NB4 (cell line): ENCODE measurements around the gene PTPN3.

Source experiments
- DNase-seq: peaks from one replicate; pipeline ENCODE4 v3.0.0; 2010; ENCODE audit warnings: low read depth
- H3K4me3 ChIP-seq: one replicate; pipeline ENCODE4 v1.5.1; 2011; ENCODE audit warnings: mild to moderate bottlenecking, low read depth, low read length, moderate library complexity
- CTCF ChIP-seq: IDR thresholded peaks from one replicate; pipeline ENCODE4 v1.5.1; 2012; ENCODE audit warnings: low read depth, low read length
- MAX ChIP-seq: IDR thresholded peaks from 2 replicates; pipeline ENCODE4 v1.6.1; 2011; ENCODE audit warnings: low read depth, low read length
- MYC ChIP-seq: IDR thresholded peaks from 2 replicates; pipeline ENCODE4 v1.6.1; 2011; ENCODE audit warnings: low read depth, low read length
- POLR2A ChIP-seq: IDR thresholded peaks from 2 replicates; pipeline ENCODE4 v1.6.1; 2011; ENCODE audit warnings: mild to moderate bottlenecking; ENCODE audit not compliant: insufficient read length; ENCODE audit errors: extremely low read depth

Gene PTPN3

GRCh38 chr9:109329638-109330258 is 168.4 kb downstream of the PTPN3 start:
- TF ChIP-seq POLR2A (no peak), MYC (no peak), CTCF (no peak), MAX (no peak)
- DNase-seq: no peak
- H3K4me3 ChIP-seq: no peak overlapping the region

DNA sequence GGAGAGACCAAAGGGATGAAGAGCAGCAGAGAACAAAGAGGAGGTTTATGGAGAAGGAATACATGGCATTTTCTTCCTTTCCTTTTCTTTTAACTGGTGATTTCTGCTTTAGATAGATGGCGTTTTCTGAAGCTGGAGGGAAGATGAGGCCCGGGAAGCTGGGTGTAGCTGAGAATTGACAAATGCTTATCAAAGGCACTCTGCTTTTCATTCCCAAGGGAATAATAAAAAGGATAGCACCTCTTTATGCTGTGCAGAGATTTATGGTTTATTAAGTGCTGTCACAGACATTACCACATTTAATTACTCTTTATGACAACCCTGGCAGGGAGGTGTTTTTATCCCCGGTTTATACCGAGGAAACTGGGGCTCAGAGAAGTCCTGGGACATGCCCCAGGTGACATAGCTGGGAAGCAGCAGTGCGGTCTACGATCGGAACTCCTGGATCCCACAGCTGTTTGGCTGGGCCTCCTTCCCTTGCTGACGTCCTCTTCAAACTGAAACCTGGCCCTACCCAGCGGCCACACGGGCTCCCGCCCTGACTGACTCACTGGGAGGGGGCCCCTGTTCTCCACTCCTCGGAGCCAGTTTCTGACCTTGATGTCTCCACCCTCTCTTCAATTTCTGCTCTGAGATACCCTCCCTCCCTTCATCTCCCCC is 169.0 kb downstream of the PTPN3 start:
- DNase-seq: no peak
- no peak for TF ChIP-seq MYC
- no peak for TF ChIP-seq POLR2A
- no peak for TF ChIP-seq CTCF
- TF ChIP-seq MAX: no peak
- no peak overlapping the region for H3K4me3 ChIP-seq
